SK-N-SH (cell line): ENCODE data around the gene ALOX5AP. TPM values are rescaled to one million over a fixed set of nuclear protein-coding genes. Genes with fewer than 3 reads are reported as not detected.

Experiments used
- CTCF ChIA-PET: fragments of 300-600, 350-600 bp; formaldehyde crosslinking; extraction: SDS; loops from one replicate; lab custom pipeline; 2021; lab: Yijun Ruan, JAX
- POLR2A ChIA-PET: fragments of 350-600 bp; sonication (Branson Sonifier 250); formaldehyde crosslinking; extraction: SDS; loops from one replicate; lab custom pipeline; 2020; ENCODE audit warnings: antibody characterized with exemption, inconsistent platforms; lab: Yijun Ruan, JAX
- DNase-seq: peaks from one replicate; pipeline ENCODE4 v3.0.0; 2012
- H2AFZ ChIP-seq: fragments of 200-600 bp; sonication (generic); 2 replicates; pipeline ENCODE4 v1.8.1; 2016; ENCODE audit warnings: antibody characterized with exemption, mild to moderate bottlenecking, low read depth
- H3F3A ChIP-seq: fragments of 200-600 bp; sonication (generic); replicated peaks from 2 replicates; pipeline ENCODE3; 2016; ENCODE audit warnings: antibody characterized with exemption, mild to moderate bottlenecking; ENCODE audit not compliant: insufficient read depth
- H3K27ac ChIP-seq, 2 experiments: fragments of 200-500 bp in 1 of 2; fragments of 200-600 bp in 1 of 2; sonication (Bioruptor generic) in 1 of 2; sonication (generic), shearing (Covaris generic) in 1 of 2; 2 replicates each; pipeline versions ENCODE4 v1.5.1 to v1.6.1; 2014 to 2016; ENCODE audit warnings: low read depth in 2 of 2, inconsistent platforms in 1 of 2, low read length in 1 of 2, mild to moderate bottlenecking in 1 of 2, mixed read lengths in 1 of 2
- H3K27me3 ChIP-seq: fragments of 200-600 bp; sonication (generic), shearing (Covaris generic); 2 replicates; pipeline ENCODE4 v1.6.1; 2016; ENCODE audit warnings: mixed run types; ENCODE audit not compliant: insufficient read depth
- H3K36me3 ChIP-seq, 2 experiments: fragments of 200-500 bp in 1 of 2; fragments of 200-600 bp in 1 of 2; sonication (Bioruptor generic) in 1 of 2; sonication (generic) in 1 of 2; replicated peaks in 1 of 2; 2 replicates each; pipeline versions ENCODE3 to v1.5.1; 2014 to 2016; ENCODE audit warnings: low read length in 1 of 2, mild to moderate bottlenecking in 1 of 2; ENCODE audit not compliant: insufficient read depth in 2 of 2, control insufficient read depth in 1 of 2
- H3K4me1 ChIP-seq, 2 experiments: fragments of 200-500 bp in 1 of 2; fragments of 200-600 bp in 1 of 2; sonication (Bioruptor generic) in 1 of 2; sonication (generic), shearing (Covaris generic) in 1 of 2; 2 replicates each; pipeline versions ENCODE4 v1.5.1 to v1.6.1; 2014 to 2016; ENCODE audit warnings: low read depth in 1 of 2, low read length in 1 of 2, mixed run types in 1 of 2; ENCODE audit not compliant: insufficient read depth in 2 of 2, control insufficient read depth in 1 of 2
- H3K4me2 ChIP-seq: fragments of 200-600 bp; sonication (generic), shearing (Covaris generic); 2 replicates; pipeline ENCODE4 v1.6.1; 2017; ENCODE audit warnings: mixed run types
- H3K4me3 ChIP-seq, 2 experiments: fragments of 200-500 bp in 1 of 2; fragments of 200-600 bp in 1 of 2; sonication (Bioruptor generic) in 1 of 2; sonication (generic), shearing (Covaris generic) in 1 of 2; 2 replicates each; pipeline versions ENCODE4 v1.5.1 to v1.8.1; 2014 to 2016; ENCODE audit warnings: low read depth in 2 of 2, inconsistent platforms in 1 of 2, low read length in 1 of 2, mild to moderate bottlenecking in 1 of 2, mixed read lengths in 1 of 2, moderate library complexity in 1 of 2
- H3K79me2 ChIP-seq: fragments of 200-600 bp; sonication (generic); 2 replicates; pipeline ENCODE4 v1.8.1; 2017; ENCODE audit warnings: mild to moderate bottlenecking; ENCODE audit not compliant: insufficient read depth
- H3K9ac ChIP-seq: fragments of 200-600 bp; sonication (generic); 2 replicates; pipeline ENCODE4 v1.6.1; 2017; ENCODE audit warnings: mixed run types
- H3K9me2 ChIP-seq: fragments of 200-600 bp; sonication (generic); 2 replicates; pipeline ENCODE4 v1.6.1; 2017; ENCODE audit warnings: mixed run types
- H3K9me3 ChIP-seq: fragments of 200-600 bp; sonication (generic); 2 replicates; pipeline ENCODE4 v1.6.1; 2017; ENCODE audit warnings: mixed run types, mild to moderate bottlenecking, moderate library complexity
- H4K20me1 ChIP-seq: fragments of 200-600 bp; sonication (generic); 2 replicates; pipeline ENCODE4 v1.6.1; 2017; ENCODE audit warnings: mild to moderate bottlenecking, mixed run types; ENCODE audit not compliant: insufficient read depth
- CHD2 ChIP-seq: fragments of 150-350 bp; IDR thresholded peaks from 2 replicates; pipeline ENCODE4 v1.6.1; 2018; ENCODE audit warnings: low read length; ENCODE audit not compliant: partially characterized antibody
- EZH2phosphoT487 ChIP-seq: fragments of 200-600 bp; sonication (generic); IDR thresholded peaks from 2 replicates; pipeline ENCODE4 v1.6.1; 2017; ENCODE audit warnings: low read depth, mixed run types, mild to moderate bottlenecking, antibody characterized with exemption, moderate library complexity, borderline replicate concordance
- GABPA ChIP-seq: IDR thresholded peaks from 2 replicates; pipeline ENCODE4 v1.4.0; 2012; ENCODE audit warnings: low read depth, mild to moderate bottlenecking
- IRF3 ChIP-seq: fragments of 150-350 bp; IDR thresholded peaks from 2 replicates; pipeline ENCODE4 v1.6.1; 2016; ENCODE audit warnings: mild to moderate bottlenecking, low read depth, low read length
- RAD21 ChIP-seq: IDR thresholded peaks from 2 replicates; pipeline ENCODE4 v1.6.1; 2012; ENCODE audit warnings: mild to moderate bottlenecking, low read length
- REST ChIP-seq: IDR thresholded peaks from 2 replicates; pipeline ENCODE4 v1.6.1; 2012; ENCODE audit warnings: mild to moderate bottlenecking, low read depth, low read length, moderate library complexity
- TEAD4 ChIP-seq: IDR thresholded peaks from 2 replicates; pipeline ENCODE4 v1.4.0; 2012; ENCODE audit warnings: mild to moderate bottlenecking, borderline replicate concordance; ENCODE audit not compliant: insufficient read depth
- ZBTB33 ChIP-seq: IDR thresholded peaks from 2 replicates; pipeline ENCODE4 v1.4.0; 2012; ENCODE audit warnings: low read depth, borderline replicate concordance
- WGBS: methylation state at CpG from one replicate; pipeline ENCODE4 v1.1.6; 2017; ENCODE audit warnings: low lambda C conversion rate; 5-methylcytosine and 5-hydroxymethylcytosine counted together
- polyA plus RNA-seq, 3 experiments: library from polyadenylated mRNA; depleted of rRNA; stranded (reverse); fragments of >200 nt; gene quantifications; 2 replicates each; pipeline ENCODE4 v1.2.3, GENCODE V29; 2012

The ALOX5AP gene
- polyA plus RNA-seq, 1 of the 3 experiments (the other 2 are of a cell fraction): 1.3 TPM

- TF ChIP-seq REST: no peak
- TF ChIP-seq CHD2: no peak
- no peak for TF ChIP-seq EZH2phosphoT487
- no peak for TF ChIP-seq IRF3
- no peak for TF ChIP-seq ZBTB33
- no peak for TF ChIP-seq TEAD4
- TF ChIP-seq, all 33 proteins: peak for 0
These were observed 72.0 kb downstream of the ALOX5AP start (continued) for GRCh38 chr13:30807392-30807791.

GRCh38 chr13:30808600-30808999 is 73.3 kb downstream of the ALOX5AP start:
- no peaks in the 10 kb centered on the region for H3K9me3 ChIP-seq
- ChIA-PET CTCF (interaction anchor here (1.0 to 2.6 kb wide), 7 partner anchors 8 to 676 kb away, joined by 3 to 6 read pairs (median 5); no protein-coding TSS in a partner anchor), POLR2A (no interaction called here)
- peaks cover 20% of the 10 kb centered on the region for H3F3A ChIP-seq
- H4K20me1 ChIP-seq: no peaks in the 10 kb centered on the region
- H3K79me2 ChIP-seq: no peaks in the 10 kb centered on the region
- TF ChIP-seq RAD21 (0 out of 2 replicates have a peak, but pooled peaks have one; percentile 5), GABPA (no peak)
- no peaks in the 10 kb centered on the region for H3K36me3 ChIP-seq
- H3K27ac ChIP-seq: no peak overlapping the region
- H3K9ac ChIP-seq: no peak overlapping the region
- H3K4me2 ChIP-seq: no peak overlapping the region
- no peak overlapping the region for H3K4me3 ChIP-seq
- 84% methylated on average over 2 of the region's 2 CpGs for WGBS
- no peak overlapping the region for H2AFZ ChIP-seq
- H3K27me3 ChIP-seq: no peaks in the 10 kb centered on the region
- DNase-seq: no peak
- peaks cover 18 to 19% of the 10 kb centered on the region in 2 experiments; a peak in 3 of 4 replicates for H3K4me1 ChIP-seq
- H3K9me2 ChIP-seq: no peaks in the 10 kb centered on the region
